ENCODE results near the gene CC2D2A. TPM values are rescaled to one million over a fixed set of nuclear protein-coding genes. Genes with fewer than 3 reads are reported as not detected.
"Not testable (repeated sequence)": the region's sequence is repeated elsewhere in the genome, so short reads cannot be mapped to it uniquely, and the experiment has no call there.

CC2D2A gene
- total and polyA plus RNA-seq, 10 of the 15 experiments (the other 5 are each of a cell fraction or from before 2014, with no cell fraction given), result 0.04 to 1.1 (median 0.26) TPM

DNA sequence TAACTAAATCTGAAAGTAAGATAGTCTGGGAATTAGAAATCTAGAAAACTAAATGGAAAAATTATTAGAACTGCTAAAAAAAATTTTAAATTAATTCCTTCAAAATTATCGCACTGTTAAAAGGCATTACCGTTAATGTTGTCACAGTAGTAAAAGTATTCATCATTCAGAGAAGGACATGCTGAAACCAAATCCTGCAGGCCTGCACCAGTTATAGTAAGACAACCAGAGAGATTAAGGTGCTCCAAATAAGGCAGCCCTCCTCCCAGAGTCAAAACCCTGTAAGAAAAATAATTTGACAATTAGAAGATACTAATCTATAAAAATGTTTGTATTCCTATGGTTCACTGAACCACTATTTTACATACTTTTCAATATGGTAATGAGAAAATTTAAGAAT is 142.5 kb downstream of the CC2D2A start:
- Histone ChIP-seq H3K27ac (ENCODE audit: control insufficient read depth, insufficient read depth) (no peak overlapping the region), H3K36me3 (ENCODE audit: control insufficient read depth in 2 of 2, insufficient read depth in 2 of 2, low read length in 1 of 2) (peaks cover 1 to 6% of the 10 kb centered on the region in 2 experiments; a peak in 2 of 4 replicates), H3K4me2 (ENCODE audit: control insufficient read depth, insufficient read depth) (no peak overlapping the region), H4K20me1 (ENCODE audit: control insufficient read depth, insufficient read depth) (no peaks in the 10 kb centered on the region), H3K79me2 (ENCODE audit: control insufficient read depth, insufficient read depth, low read length) (peaks cover 2% of the 10 kb centered on the region), H3K9ac (ENCODE audit: control insufficient read depth, insufficient read depth, low read length) (no peak overlapping the region), H3K4me3 (no peak overlapping the region), H3K9me3 (replicated peaks; ENCODE audit: control insufficient read depth, insufficient read depth, low read length) (no peaks in the 10 kb centered on the region; the same call in 1 of the 3 replicates), H3K4me1 (ENCODE audit: control insufficient read depth, insufficient read depth, low read length) (no peaks in the 10 kb centered on the region), H3K27me3 (replicated peaks in 1 of 2; ENCODE audit: control insufficient read depth in 2 of 2, insufficient read depth in 2 of 2, low read length in 1 of 2) (no peaks in the 10 kb centered on the region), H2AFZ (ENCODE audit: control insufficient read depth, low read depth, low read length) (no peak overlapping the region)
- no TSS peak for BruUV-seq (replicated peaks)
- intact Hi-C loops (cut with micrococcal nuclease; ENCODE audit: unreplicated experiment) (no loop called here), in situ Hi-C loops (cut with MboI) (no loop called here)
- CTCF ChIA-PET, result no interaction called here
- SMC1A ChIA-PET (ENCODE audit: uncharacterized antibody, unreplicated experiment), result no interaction called here
- DNase-seq (ENCODE audit: low read depth, low spot score), result no peak
- POLR2A ChIA-PET, result no interaction called here
- no peak for FAIRE-seq
- RAD21 ChIA-PET (ENCODE audit: unreplicated experiment), result no interaction called here
- WGBS (ENCODE audit: insufficient coverage, insufficient replicate concordance, low lambda C conversion rate, missing lambda C conversion rate), result 94% methylated on average over 2 of the region's 2 CpGs
- TF ChIP-seq ZNF384 (IDR thresholded peaks at IDR 0.05; ENCODE audit: borderline replicate concordance, low read depth, low read length) (no peak), LARP7 (IDR thresholded peaks at IDR 0.05) (no peak), PAX8 (IDR thresholded peaks at IDR 0.05) (no peak), WRNIP1 (IDR thresholded peaks at IDR 0.05; ENCODE audit: borderline replicate concordance, low read depth, low read length) (no peak), CHD4 (IDR thresholded peaks at IDR 0.05) (no peak), TCF12 (IDR thresholded peaks at IDR 0.05; ENCODE audit: low read depth, low read length) (no peak), IKZF1 (conservative IDR thresholded peaks at IDR 0.05) (no peak), BMI1 (IDR thresholded peaks at IDR 0.05; ENCODE audit: borderline replicate concordance) (no peak), BHLHE40 (IDR thresholded peaks at IDR 0.05; ENCODE audit: borderline replicate concordance in 1 of 2, low read depth in 2 of 2, low read length in 1 of 2) (no peak), MEF2B (IDR thresholded peaks at IDR 0.05; ENCODE audit: partially characterized antibody, poor library complexity, severe bottlenecking) (no peak)
- TF ChIP-seq, protein P1, sequence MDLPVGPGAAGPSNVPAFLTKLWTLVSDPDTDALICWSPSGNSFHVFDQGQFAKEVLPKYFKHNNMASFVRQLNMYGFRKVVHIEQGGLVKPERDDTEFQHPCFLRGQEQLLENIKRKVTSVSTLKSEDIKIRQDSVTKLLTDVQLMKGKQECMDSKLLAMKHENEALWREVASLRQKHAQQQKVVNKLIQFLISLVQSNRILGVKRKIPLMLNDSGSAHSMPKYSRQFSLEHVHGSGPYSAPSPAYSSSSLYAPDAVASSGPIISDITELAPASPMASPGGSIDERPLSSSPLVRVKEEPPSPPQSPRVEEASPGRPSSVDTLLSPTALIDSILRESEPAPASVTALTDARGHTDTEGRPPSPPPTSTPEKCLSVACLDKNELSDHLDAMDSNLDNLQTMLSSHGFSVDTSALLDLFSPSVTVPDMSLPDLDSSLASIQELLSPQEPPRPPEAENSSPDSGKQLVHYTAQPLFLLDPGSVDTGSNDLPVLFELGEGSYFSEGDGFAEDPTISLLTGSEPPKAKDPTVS (IDR thresholded peaks at IDR 0.05; ENCODE audit: low read depth, low read length), result no peak
- ATAC-seq, result no peak

DNA sequence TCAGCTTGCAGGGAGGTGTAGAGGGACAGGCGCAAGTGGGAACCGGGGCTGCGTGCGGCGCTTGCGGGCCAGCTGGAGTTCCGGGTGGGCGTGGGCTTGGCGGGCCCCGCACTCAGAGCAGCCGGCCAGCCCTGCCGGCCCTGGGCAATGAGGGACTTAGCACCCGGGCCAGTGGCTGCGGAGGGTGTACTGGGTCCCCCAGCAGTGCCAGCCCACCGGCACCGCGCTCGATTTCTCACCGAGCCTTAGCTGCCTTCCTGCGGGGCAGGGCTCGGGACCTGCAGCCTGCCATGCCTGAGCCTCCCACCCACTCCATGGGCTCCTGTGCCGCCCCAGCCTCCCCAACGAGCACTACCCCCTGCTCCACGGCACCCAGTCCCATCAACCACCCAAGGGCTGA is 145.2 kb downstream of the CC2D2A start:
- CTCF ChIA-PET; H3K27ac ChIP-seq (ENCODE audit: control insufficient read depth, insufficient read depth); H3K27me3 ChIP-seq (replicated peaks in 1 of 2; ENCODE audit: control insufficient read depth in 2 of 2, insufficient read depth in 2 of 2, low read length in 1 of 2); H3K4me2 ChIP-seq (ENCODE audit: control insufficient read depth, insufficient read depth); H3K4me1 ChIP-seq (ENCODE audit: control insufficient read depth, insufficient read depth, low read length); RAD21 ChIA-PET (ENCODE audit: unreplicated experiment); intact Hi-C loops (cut with micrococcal nuclease; ENCODE audit: unreplicated experiment); H3K36me3 ChIP-seq (ENCODE audit: control insufficient read depth in 2 of 2, insufficient read depth in 2 of 2, low read length in 1 of 2); H2AFZ ChIP-seq (ENCODE audit: control insufficient read depth, low read depth, low read length); FAIRE-seq; POLR2A ChIA-PET; in situ Hi-C loops (cut with MboI); SMC1A ChIA-PET (ENCODE audit: uncharacterized antibody, unreplicated experiment); H4K20me1 ChIP-seq (ENCODE audit: control insufficient read depth, insufficient read depth); H3K4me3 ChIP-seq; ATAC-seq; H3K9ac ChIP-seq (ENCODE audit: control insufficient read depth, insufficient read depth, low read length); H3K9me3 ChIP-seq (replicated peaks; ENCODE audit: control insufficient read depth, insufficient read depth, low read length); DNase-seq (ENCODE audit: low read depth, low spot score); H3K79me2 ChIP-seq (ENCODE audit: control insufficient read depth, insufficient read depth, low read length); BruUV-seq (replicated peaks): not testable (repeated sequence)
- 99% methylated on average over 13 of the region's 24 CpGs for WGBS (ENCODE audit: insufficient coverage, insufficient replicate concordance, low lambda C conversion rate, missing lambda C conversion rate)

DNA sequence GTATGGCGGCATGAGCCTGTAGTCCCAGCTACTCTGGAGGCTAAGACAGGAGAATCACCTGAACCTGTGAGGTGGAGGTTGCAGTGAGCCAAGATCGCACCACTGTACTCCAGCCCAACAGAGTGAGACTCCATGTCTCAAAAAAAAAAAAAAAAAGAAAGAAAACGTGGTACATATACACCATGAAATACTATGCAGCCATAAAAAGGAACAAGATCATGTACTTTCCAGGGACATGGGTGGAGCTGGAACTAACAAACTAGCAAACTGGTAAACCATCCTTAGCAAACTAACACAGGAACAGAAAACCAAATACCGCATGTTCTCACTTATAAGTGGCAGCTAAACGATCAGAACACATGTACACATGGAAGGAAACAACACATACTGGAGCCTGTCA is 147.7 kb downstream of the CC2D2A start:
- Histone ChIP-seq H3K9me3 (replicated peaks; ENCODE audit: control insufficient read depth, insufficient read depth, low read length) (peaks cover 14% of the 10 kb centered on the region), H3K79me2 (ENCODE audit: control insufficient read depth, insufficient read depth, low read length) (peaks cover 10% of the 10 kb centered on the region)
- RAD21 ChIA-PET (ENCODE audit: unreplicated experiment); CTCF ChIA-PET; H3K4me2 ChIP-seq (ENCODE audit: control insufficient read depth, insufficient read depth); DNase-seq (ENCODE audit: low read depth, low spot score); SMC1A ChIA-PET (ENCODE audit: uncharacterized antibody, unreplicated experiment); in situ Hi-C loops (cut with MboI); H3K27ac ChIP-seq (ENCODE audit: control insufficient read depth, insufficient read depth); BruUV-seq (replicated peaks); POLR2A ChIA-PET; ATAC-seq; H3K4me1 ChIP-seq (ENCODE audit: control insufficient read depth, insufficient read depth, low read length); H2AFZ ChIP-seq (ENCODE audit: control insufficient read depth, low read depth, low read length); H3K9ac ChIP-seq (ENCODE audit: control insufficient read depth, insufficient read depth, low read length); intact Hi-C loops (cut with micrococcal nuclease; ENCODE audit: unreplicated experiment); H4K20me1 ChIP-seq (ENCODE audit: control insufficient read depth, insufficient read depth); H3K4me3 ChIP-seq; FAIRE-seq; H3K36me3 ChIP-seq (ENCODE audit: control insufficient read depth in 2 of 2, insufficient read depth in 2 of 2, low read length in 1 of 2); H3K27me3 ChIP-seq (replicated peaks in 1 of 2; ENCODE audit: control insufficient read depth in 2 of 2, insufficient read depth in 2 of 2, low read length in 1 of 2): not testable (repeated sequence)
- 83% methylated on average over 4 of the region's 5 CpGs for WGBS (ENCODE audit: insufficient coverage, insufficient replicate concordance, low lambda C conversion rate, missing lambda C conversion rate)

Data from GM12878 (cell line).